DMS53 treated with DMSO at 0.1 percent for 48 hours (cell line): Measurements from ENCODE around the gene FAM24B.
"Not testable (repeated sequence)": the region's sequence is repeated elsewhere in the genome, so short reads cannot be mapped to it uniquely, and the experiment has no call there.

ENCODE experiments used
- DNase-seq: peaks from one replicate; lab custom pipeline; 2025; ENCODE audit not compliant: unreplicated experiment; lab: John Stamatoyannopoulos, UW

FAM24B gene

DNA sequence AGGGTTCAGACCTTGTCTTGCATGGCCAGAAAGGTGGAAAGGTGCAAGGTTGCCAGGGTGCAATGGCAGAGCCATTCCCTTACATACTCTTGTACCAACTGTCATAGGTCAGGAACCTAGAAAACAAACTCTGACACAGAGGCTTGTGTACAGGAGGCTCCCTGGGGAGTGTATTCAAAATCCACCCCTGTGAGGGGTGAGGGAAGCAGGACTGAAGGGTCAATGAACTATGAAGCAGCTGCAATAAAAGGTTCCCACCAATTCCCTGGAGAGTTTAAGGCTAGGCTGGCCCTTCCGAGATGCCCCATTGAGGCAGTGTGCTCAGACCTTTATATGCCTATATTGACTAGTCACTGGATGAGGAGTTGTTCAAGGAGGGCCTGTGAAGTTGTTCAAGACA lies 19.9 kb downstream of the FAM24B start:
- DNase-seq = no peak

DNA sequence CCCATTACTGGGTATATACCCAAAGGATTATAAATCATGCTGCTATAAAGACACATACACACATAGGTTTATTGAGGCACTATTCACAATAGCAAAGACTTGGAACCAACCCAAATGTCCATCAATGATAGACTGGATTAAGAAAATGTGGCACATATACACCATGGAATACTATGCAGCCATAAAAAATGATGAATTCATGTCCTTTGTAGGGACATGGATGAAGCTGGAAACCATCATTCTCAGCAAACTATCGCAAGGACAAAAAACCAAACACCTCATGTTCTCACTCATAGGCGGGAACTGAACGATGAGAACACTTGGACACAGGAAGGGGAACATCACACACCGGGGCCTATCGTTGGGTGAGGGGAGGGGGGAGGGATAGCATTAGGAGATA lies 21.3 kb downstream of the FAM24B start:
- DNase-seq = not testable (repeated sequence)

DNA sequence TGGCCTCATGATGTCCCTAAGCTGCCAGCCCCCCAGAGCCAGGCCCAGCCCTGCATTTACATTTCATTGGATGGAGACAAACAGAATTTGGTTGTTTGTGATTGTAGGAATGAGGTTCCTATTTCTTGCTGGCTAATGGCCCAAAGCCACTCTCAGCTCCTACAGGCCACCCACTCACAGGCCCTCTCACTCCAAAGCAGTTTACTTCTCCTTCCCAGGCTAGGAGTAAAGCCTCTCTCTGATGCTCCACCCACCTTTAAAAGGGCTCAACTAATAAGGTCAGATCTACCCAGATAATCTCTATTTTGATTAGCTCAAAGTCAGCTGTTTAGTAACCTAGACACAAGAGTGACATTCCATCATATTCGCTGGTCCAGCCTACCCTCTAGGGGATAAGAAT lies 22.5 kb downstream of the FAM24B start:
- no peak for DNase-seq

DNA sequence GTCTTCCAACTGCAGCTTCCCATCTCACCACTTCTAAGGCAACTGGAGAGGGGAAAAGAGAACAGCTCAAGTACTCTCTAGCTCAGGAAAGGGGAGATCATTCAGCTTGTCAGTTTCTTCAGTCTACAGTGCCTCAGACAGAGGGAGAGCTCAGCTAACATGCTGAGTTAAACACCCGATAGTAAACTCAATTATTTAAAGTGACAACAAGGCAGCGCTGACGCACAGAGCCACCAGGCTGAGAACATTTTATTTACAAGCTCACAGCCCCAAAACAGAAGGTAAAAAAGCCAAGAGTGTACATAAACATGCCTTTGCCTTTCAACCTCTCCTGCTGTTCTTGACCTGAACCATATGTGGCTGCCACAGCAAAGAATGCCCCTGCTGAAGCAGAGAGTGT lies 23.6 kb downstream of the FAM24B start:
- DNase-seq = no peak

DNA sequence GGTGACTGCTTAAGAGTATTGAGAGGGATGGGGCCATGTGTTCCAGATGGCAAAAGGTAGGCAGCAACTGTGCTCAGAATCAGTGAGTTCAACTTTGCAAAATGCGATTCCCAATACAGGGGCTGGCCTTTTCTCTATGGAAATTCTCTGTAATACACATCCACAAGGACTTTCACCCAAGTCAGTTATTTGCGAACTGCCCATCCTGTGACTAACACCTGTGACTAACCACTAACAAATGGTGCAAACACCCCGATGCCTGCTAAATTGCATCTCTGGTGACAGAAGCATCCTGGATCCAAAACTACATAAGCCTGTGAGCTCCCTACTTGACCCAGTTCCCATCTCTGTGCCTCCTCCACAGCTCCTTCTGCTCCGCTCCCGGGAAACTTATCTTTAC lies 24.7 kb downstream of the FAM24B start:
- DNase-seq = no peak

DNA sequence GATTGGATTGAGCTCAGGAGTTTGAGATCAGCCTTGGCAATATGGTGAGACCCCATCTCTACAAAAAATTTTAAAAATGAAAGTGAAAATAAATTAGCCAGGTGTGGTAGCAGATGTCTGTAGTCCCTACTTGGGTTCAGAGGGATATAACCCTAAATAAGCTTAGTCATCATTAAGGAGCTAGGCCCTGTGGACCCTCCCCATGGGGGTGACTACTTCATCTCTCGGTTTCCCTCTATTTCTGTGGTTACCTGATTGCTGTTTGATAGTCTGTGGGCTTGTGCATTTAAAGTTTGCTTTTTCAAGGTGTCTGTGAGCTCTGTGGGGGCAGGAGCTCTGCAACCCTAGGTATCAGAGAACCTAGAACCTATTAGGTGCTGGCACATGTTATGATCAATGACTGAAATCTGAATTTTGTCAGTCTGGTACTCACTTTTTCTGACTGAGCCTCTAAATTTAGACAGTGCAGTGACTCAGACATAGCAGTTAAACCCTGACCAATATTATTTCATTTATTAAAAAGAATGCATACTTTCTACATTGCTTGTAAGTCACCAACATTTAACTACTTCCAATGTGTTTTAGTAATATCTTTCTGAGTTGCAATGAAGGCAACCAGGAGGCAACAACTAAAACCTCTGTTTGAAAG lies 25.6 kb downstream of the FAM24B start:
- no peak for DNase-seq

DNA sequence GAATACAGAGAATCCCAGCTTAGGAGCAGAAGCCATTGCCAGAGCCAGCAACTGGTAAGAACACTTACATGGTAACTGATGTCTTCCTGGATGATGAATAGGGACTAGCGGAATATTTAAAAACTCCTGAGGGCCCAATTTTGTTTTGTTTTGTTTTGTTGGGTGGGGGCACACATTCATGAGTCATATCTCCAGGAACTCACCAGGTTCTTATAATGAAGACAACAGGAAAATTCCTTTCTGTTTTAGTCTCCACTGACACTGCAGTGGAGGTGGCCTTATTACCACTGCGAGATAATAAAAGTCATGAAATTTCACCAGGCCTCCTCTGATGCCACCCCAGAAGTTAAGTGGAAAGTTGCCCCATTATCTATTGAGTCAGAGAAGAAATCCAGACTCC lies 27.1 kb downstream of the FAM24B start:
- no peak for DNase-seq

DNA sequence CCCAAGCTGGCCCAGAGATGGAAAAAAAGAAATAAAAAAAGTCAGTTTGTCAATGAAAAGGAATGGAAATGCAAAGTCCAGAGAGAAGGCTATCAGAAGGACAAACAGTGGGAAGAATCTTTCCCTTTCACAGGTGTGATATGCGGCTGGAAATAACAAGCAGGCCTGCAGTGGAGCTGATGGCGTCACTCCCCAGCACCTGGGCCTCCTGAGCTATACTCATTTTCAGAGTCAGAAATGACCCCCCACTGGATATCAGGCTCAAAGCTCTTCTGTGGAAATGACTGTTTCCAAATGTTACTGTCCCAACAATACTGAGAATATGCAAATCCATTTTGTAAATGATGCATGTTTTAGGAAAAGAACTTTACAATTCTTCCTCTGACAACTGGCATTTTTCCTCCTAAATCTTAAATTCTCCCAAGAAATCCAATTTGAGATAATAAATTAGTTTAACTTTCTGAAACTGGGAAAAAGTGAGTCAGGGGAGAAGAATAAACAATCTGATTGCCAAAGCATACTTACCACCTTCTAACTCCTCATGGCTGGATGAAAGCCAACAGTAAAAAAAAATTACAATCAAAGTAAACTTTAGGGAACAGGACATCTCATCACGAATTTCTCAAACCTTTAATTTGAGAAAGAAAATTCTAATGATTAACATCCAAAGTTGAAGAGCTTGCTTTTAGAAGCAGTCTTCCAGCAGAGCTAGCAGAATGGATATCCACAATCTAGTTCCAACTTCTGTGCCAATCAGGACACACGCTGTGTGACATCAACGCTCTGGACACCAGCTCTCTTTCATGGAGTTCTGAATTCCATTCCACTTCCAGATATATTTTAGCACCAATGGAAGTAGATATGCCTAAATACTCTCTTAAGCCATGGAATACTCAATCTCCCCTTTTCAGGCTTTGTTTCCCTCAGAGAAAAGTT lies 28.4 kb downstream of the FAM24B start:
- DNase-seq = no peak

DNA sequence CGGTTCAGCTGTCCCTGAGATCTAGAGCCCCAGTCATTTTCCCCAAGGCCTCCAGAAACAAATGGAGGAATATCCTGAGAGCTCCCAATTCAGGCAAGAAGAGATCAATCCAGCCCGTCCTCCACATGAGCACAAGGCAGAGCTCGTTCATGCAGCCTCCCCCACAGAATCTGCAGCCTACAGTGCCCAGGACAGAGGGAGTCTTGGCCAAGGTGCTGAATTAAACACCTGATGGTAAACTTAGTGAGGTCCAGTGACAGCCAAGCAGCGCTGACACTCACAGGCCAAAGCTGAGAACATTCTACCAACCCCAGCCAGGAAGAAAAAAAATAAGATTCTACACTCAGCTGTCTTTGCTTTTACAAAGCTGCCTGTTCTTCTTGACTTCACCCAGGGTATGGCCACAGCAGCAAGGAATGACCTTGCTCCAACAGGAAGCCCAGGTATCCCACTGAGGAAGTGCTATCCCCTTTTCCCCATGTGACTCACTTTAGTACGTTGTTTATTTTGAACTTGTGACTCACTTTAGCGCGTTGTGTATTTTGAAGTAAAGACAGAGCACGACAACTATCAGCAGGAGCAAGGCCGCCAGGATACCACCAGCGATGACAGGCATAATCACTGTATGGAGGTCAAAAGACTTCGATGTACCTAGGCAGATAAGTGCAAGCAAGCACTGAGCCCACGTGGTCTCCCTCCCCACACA lies 29.3 kb downstream of the FAM24B start:
- peak; percentile 28 for DNase-seq

DNA sequence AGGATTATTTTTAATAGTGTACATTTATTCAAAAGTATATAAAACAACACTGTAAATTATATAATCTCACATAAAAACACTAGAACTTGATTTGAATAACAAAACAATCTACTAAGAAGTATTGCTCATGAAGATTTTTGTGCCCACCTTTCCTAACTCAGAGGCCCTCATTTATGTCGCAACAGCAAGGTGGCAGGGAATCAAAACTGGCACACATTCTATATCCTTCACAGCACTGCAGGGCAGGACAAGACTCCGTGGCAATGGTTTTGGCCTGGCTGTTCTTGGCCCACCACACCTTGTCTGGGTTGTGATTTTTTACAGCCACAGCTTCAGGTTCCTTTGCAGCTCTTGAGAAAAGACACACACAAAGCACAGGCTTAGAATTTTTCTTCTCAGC lies 30.3 kb downstream of the FAM24B start:
- no peak for DNase-seq

DNA sequence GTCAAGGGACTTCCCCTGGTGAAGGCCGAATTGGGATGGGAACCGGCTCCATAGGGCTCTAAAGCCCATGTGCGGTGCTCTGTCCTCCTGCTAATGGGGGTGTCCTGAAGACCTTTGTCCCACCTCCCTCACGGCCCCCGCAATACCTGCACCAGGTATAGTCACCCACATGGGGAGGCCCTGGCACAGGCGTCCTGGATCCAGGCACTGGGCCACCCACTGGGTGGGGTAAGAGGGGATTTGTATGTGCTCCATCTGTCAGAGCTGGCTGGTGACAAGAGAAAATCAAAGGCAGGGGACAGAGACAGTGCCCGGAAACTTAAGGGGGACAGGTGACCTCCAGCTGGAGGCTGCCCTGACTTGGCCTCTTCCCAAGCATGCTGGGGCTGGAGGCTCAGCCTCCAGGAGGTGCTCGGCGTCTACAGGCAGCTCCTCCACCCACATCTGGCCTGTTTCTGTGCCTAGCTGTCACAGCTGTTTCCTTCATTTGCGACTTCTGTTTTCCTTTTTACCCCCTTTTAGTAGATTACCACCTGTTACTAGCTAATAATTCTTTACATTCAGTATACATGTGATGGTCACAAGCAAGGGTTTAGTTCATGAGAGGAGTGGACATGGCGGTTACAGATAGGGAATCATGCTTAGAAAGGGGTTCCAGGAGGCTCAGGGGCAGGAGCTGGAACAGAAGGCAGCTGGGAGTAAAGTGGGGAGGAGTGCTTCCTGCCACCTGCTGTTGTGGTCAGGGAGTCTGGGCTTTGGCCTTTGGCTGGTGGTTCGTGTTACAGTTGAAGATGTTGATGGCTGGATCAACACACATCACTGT lies 31.4 kb downstream of the FAM24B start:
- DNase-seq = peak; percentile 84

DNA sequence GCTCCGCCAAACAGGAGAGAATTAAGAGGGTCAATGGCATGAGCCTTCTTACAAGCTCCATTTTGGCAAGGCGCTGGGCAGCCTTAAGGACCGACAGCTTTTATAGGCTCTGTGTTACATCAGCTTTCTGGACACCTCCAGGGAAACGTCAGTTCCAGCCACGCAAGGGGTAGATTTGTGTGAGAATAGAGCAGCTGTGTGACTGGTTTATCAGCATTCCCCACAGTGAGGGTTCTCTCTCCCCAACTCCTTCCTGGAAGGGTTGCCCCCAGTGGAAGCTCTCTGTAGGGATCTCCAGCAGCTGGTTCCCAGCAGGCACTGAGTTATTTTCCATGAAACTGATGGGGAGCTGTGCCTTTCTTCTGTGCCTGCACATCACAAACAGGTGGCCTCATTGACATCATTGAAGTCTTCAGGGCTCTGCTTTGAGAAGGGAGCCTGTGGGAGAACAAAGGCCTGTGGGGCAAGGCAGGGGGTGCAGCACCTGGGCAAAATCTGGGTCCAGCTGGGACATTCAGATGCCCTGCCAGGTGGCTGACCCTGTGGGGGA lies 33.5 kb downstream of the FAM24B start, which contains the start of gene CUZD1:
Gene CUZD1 (minus strand): TSS at position 75 of the 550 bp plus-strand sequence. CDS start 14 bp downstream, at position 61.
- DNase-seq = no peak

DNA sequence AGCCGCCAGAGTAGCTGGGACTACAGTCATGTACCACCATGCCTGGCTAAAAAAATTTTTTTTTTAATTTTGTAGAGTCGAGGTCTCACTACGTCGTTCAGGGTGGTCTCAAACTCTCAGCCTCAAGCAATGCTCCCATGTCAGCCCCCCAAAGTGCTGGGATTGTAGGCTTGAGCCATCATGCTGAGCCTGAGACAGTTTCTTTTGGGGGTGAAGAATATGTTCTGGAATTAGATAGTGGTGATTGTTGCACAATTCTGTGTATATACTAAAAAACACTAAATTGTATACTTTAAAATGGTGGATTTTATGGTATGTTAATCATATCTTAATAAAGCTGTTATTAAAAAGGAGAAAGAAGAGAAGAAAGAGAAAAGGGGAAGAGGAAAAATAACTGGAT lies 35.2 kb downstream of the FAM24B start:
- no peak for DNase-seq

DNA sequence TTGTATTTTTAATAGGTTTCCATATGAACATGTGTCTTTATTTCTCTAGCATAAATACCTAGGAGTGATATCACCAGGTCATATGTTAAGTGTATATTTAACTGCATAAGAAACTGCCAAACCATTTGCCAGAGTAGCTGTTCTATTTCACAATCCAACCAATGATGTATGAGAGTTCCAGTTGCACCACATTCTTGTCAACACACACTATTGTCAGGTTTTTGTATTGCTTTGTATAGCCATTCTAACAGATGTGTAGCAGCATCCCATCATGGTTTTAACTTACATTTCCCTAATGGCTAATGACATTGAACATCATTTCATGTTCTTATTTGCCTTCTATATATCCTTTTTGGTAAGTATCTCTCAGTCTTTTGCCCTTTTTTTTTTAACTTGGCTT lies 37.8 kb downstream of the FAM24B start:
- DNase-seq = no peak

DNA sequence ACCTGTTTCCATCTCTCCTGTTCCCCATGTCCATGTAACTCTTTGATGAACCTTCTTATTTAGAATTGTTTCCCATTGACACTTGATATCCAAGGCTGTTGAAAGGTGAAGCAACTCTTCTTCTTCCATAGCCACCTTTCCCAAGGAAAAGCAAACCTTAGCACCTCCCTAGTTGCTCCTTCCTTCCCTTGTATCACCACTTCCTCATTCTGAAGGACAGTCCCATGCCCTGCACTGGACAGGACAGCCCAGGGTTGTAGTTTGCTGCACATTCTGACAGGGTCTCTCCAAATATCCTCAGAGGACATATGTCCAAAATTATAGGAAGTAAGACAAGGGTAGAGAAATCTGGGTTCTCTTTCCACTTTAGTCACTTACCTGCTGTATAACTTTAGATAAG lies 39.9 kb downstream of the FAM24B start:
- no peak for DNase-seq

DNA sequence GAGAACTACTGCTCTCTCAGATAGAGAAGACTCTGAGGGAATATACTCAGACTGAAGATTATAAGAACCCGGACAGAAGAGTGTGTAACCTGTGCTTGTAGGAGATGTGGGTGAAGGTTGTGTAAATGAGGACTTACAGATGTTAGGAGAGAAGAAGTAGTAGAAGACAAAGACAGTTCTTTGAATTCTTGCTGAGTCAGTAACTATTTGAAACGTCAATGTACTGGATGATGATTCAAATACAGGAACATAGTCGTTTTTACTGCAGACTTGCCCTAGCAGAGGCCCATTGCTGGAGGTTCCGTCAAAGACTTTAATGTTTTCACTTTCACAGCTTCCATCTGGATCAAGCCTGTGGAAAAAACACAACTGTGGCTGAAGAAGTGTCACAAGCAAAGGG lies 40.5 kb downstream of the FAM24B start:
- DNase-seq = no peak

DNA sequence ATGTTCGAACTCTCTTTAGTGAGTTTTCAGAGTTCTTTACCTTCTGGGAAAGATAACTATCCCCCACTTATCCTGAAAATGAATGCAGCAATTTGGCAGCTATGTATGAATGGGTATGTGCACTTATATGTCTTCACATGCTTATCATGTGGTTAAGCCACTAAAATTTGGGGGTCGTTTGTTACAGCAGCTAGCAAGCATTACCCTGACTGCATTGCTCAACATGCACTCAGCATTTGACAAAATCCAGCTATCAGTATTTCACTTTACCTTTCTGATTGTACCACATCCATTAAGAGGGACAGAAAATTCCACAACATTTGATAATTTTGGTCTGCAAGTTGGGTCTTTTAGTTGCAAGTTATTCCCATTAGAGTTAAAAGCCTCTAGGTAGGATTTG lies 43.5 kb downstream of the FAM24B start:
- no peak for DNase-seq

DNA sequence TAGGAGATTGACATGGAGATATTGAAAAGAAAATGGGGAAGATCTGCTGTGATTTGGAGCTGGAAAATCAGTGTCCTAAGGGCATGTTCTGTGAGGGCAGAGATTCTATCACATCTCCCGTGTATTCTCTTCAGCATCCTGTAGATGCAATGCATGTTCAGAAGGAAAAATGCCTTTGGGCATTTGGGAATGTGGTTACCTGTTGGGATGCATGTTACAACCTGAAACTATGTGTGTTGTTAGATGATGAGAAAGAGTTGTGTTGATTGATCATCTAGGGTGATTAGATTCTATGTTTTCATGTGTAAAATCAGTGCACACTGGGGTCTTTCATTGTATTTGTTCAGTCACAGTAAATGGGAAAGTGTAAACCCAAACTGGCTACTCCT lies 48.4 kb downstream of the FAM24B start:
- no peak for DNase-seq

DNA sequence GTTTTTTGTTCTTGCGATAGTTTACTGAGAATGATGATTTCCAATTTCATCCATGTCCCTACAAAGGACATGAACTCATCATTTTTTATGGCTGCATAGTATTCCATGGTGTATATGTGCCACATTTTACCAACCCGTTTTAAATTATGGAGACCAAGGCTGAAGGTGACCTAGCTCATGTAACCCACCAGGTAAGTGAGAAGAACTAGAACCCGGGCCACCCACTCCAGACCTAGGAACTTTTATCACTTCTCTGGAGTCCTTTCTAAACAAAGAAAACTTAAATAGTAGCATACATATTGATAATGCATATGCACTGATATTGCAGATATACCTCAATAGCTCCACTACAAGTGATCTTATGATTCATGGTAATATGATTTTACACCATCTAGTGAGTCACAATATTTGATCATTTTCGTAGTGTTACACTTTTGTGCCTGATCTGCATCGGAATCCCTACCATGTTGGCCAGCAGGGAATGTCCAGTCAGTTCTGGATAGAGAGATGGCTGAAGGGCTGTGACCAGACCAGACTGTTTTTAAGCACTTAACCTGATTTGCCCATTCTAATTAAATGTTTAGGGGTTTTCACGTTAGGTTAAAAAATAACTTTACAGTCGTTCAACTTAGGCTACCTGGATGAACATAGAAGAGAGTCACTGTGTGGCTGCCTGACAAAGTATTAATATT lies 49.0 kb downstream of the FAM24B start:
- no peak for DNase-seq

DNA sequence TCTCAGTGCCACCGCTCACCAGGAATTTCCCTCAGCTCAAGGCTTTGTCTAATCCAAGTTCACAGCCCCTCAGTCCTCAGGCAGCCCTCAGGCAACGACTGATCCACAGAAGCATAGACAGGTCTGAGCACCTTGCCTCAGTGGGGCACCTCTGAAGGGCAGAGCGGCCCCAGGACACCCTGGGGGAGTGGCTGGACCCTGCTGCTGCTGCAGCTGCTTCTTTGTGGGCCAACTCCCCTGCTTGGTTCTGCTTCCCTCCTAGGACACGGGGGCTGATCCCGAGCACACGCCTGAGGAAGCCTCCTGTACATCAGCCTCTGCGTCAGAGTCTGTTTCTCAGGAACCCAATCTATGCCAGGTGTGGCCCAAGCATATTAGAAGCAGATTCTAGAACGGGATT lies 49.9 kb downstream of the FAM24B start:
- no peak for DNase-seq
